Ishikawa (cell line): ENCODE measurements around the gene EVL.

Experiments used
- CEBPB ChIP-seq: IDR thresholded peaks from 2 replicates; pipeline ENCODE4 v1.6.1; 2012
- CREB1 ChIP-seq: IDR thresholded peaks from 2 replicates; pipeline ENCODE4 v1.6.1; 2012; ENCODE audit warnings: low read depth
- EGR1 ChIP-seq: IDR thresholded peaks from 2 replicates; pipeline ENCODE4 v1.6.1; 2012
- EP300 ChIP-seq: IDR thresholded peaks from 2 replicates; pipeline ENCODE4 v1.6.1; 2012; ENCODE audit warnings: borderline replicate concordance
- FOXM1 ChIP-seq: IDR thresholded peaks from 2 replicates; pipeline ENCODE4 v1.6.1; 2012; ENCODE audit warnings: low read depth, borderline replicate concordance
- MAX ChIP-seq: IDR thresholded peaks from 2 replicates; pipeline ENCODE4 v1.6.1; 2012
- RAD21 ChIP-seq: IDR thresholded peaks from 2 replicates; pipeline ENCODE4 v1.6.1; 2012; ENCODE audit warnings: low read depth
- REST ChIP-seq: IDR thresholded peaks from 2 replicates; pipeline ENCODE4 v1.6.1; 2012; ENCODE audit warnings: low read depth, mild to moderate bottlenecking
- TAF1 ChIP-seq: IDR thresholded peaks from 2 replicates; pipeline ENCODE4 v1.6.1; 2012; ENCODE audit warnings: low read depth, mild to moderate bottlenecking
- TCF12 ChIP-seq: IDR thresholded peaks from 2 replicates; pipeline ENCODE4 v1.6.1; 2012; ENCODE audit warnings: low read depth
- TEAD4 ChIP-seq: IDR thresholded peaks from 2 replicates; pipeline ENCODE4 v1.6.1; 2012
- USF1 ChIP-seq: IDR thresholded peaks from 2 replicates; pipeline ENCODE4 v1.6.1; 2012
- YY1 ChIP-seq: IDR thresholded peaks from 2 replicates; pipeline ENCODE4 v1.6.1; 2012; ENCODE audit warnings: low read depth

- TF ChIP-seq REST (no peak), TEAD4 (no peak), YY1 (no peak), RAD21 (no peak), EGR1 (no peak), EP300 (no peak), FOXM1 (no peak), MAX (no peak), TCF12 (no peak), CEBPB (no peak), CREB1 (no peak), TAF1 (no peak), USF1 (no peak)
Measured at GRCh38 chr14:100041271-100041670, 24.0 kb upstream of the EVL start.
